Measurements from ENCODE around the gene LAMC1. TPM values are rescaled to one million over a fixed set of nuclear protein-coding genes. Genes with fewer than 3 reads are reported as not detected.

The LAMC1 gene

DNA sequence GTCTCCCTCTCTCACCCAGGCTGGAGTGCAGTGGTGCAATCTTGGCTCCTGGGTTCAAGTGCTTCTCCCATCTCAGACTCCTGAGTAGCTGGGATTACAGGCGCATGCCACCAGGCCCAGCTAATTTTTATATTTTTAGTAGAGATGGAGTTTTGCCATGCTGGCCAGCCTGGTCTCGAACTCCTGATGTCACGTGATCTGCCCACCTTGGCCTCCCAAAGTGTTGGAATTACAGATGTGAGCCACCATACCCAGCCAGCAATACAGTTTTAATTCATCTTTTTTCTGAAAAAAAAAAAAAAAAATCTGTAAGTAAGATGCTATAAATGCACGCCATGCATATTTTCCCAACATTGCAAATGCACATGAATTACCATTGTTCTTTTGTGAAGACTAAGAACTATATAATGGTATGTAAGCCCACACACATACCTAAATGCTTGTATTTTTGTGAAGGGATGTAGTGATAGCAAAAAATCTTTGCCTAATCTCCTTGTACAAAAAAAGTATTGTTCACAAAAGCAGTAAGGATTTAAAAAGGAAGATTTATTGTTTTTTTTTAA is 170.8 kb downstream of the LAMC1 start:
- no peak overlapping the region for H3K14ac ChIP-seq (ENCODE audit: low read length)
- H2AFZ ChIP-seq (ENCODE audit: low read length): no peak overlapping the region
- no peak for DNase-seq (ENCODE audit: low spot score)
- H2BK5ac ChIP-seq (ENCODE audit: low read length): no peak overlapping the region
- H2BK15ac ChIP-seq (ENCODE audit: low read length): no peak overlapping the region
- no CpG with 5 or more reads among the region's 4 CpGs for WGBS, 2 donors (ENCODE audit: extremely low coverage in 2 of 2, insufficient read length in 2 of 2, insufficient replicate concordance in 1 of 2)
- no peak overlapping the region for H3K23ac ChIP-seq (ENCODE audit: low read depth, low read length, poor library complexity)
- H4K8ac ChIP-seq (ENCODE audit: low read depth, low read length): no peak overlapping the region
- no peak overlapping the region for H3K9ac ChIP-seq (ENCODE audit: low read depth, low read length, poor library complexity)
- H3K4me3 ChIP-seq (ENCODE audit: low read length in 2 of 2): no peak overlapping the region
- no peak overlapping the region for H2BK12ac ChIP-seq (ENCODE audit: low read length)
- H3K36me3 ChIP-seq (replicated peaks in 1 of 2; ENCODE audit: control insufficient read depth in 2 of 2, insufficient read depth in 2 of 2, low read length in 2 of 2): no peaks in the 10 kb centered on the region
- H2BK120ac ChIP-seq (ENCODE audit: low read depth, low read length): no peak overlapping the region
- no peak overlapping the region for H3K27ac ChIP-seq (replicated peaks; ENCODE audit: low read length)
- no peak overlapping the region for H2AK5ac ChIP-seq (ENCODE audit: low read depth, low read length)
- H4K91ac ChIP-seq (ENCODE audit: low read depth, low read length, poor library complexity): no peak overlapping the region
- H3K4ac ChIP-seq (ENCODE audit: low read length): no peak overlapping the region
- no peak overlapping the region for H3K18ac ChIP-seq (ENCODE audit: low read length)
- no peaks in the 10 kb centered on the region for H3K9me3 ChIP-seq (replicated peaks in 1 of 2; ENCODE audit: control insufficient read depth in 2 of 2, insufficient read depth in 1 of 2, low read depth in 1 of 2, low read length in 2 of 2)
- H3K4me2 ChIP-seq (ENCODE audit: insufficient read depth, low read length, poor library complexity, severe bottlenecking): no peak overlapping the region
- peaks cover 10 to 13% of the 10 kb centered on the region in 2 donors for H3K4me1 ChIP-seq (ENCODE audit: control insufficient read depth in 2 of 2, insufficient read depth in 1 of 2, low read depth in 1 of 2, low read length in 2 of 2)
- no peaks in the 10 kb centered on the region for H3K27me3 ChIP-seq (ENCODE audit: control insufficient read depth in 3 of 3, insufficient read depth in 3 of 3, low read depth in 1 of 3, low read length in 3 of 3)
- no peaks in the 10 kb centered on the region for H3K79me1 ChIP-seq (ENCODE audit: low read depth, low read length)

GRCh38 chr1:183194527-183195141 is 171.4 kb downstream of the LAMC1 start:
- Histone ChIP-seq H3K36me3 (replicated peaks in 1 of 2; ENCODE audit: control insufficient read depth in 2 of 2, insufficient read depth in 2 of 2, low read length in 2 of 2) (no peaks in the 10 kb centered on the region), H2AK5ac (ENCODE audit: low read depth, low read length) (no peak overlapping the region), H3K79me1 (ENCODE audit: low read depth, low read length) (no peaks in the 10 kb centered on the region), H3K23ac (ENCODE audit: low read depth, low read length, poor library complexity) (no peak overlapping the region), H3K14ac (ENCODE audit: low read length) (no peak overlapping the region), H2BK5ac (ENCODE audit: low read length) (no peak overlapping the region), H3K4ac (ENCODE audit: low read length) (no peak overlapping the region), H3K9me3 (replicated peaks in 1 of 2; ENCODE audit: control insufficient read depth in 2 of 2, insufficient read depth in 1 of 2, low read depth in 1 of 2, low read length in 2 of 2) (no peaks in the 10 kb centered on the region), H3K4me2 (ENCODE audit: insufficient read depth, low read length, poor library complexity, severe bottlenecking) (no peak overlapping the region), H2BK12ac (ENCODE audit: low read length) (no peak overlapping the region), H3K27me3 (ENCODE audit: control insufficient read depth in 3 of 3, insufficient read depth in 3 of 3, low read depth in 1 of 3, low read length in 3 of 3) (no peaks in the 10 kb centered on the region), H3K4me3 (ENCODE audit: low read length in 2 of 2) (no peak overlapping the region), H4K8ac (ENCODE audit: low read depth, low read length) (no peak overlapping the region), H2BK120ac (ENCODE audit: low read depth, low read length) (no peak overlapping the region), H3K9ac (ENCODE audit: low read depth, low read length, poor library complexity) (no peak overlapping the region), H4K91ac (ENCODE audit: low read depth, low read length, poor library complexity) (no peak overlapping the region), H3K18ac (ENCODE audit: low read length) (no peak overlapping the region), H2BK15ac (ENCODE audit: low read length) (no peak overlapping the region), H3K4me1 (ENCODE audit: control insufficient read depth in 2 of 2, insufficient read depth in 1 of 2, low read depth in 1 of 2, low read length in 2 of 2) (peaks cover 10 to 13% of the 10 kb centered on the region in 2 donors), H3K27ac (replicated peaks; ENCODE audit: low read length) (peak overlapping the region; percentile 47), H2AFZ (ENCODE audit: low read length) (no peak overlapping the region)
- DNase-seq (ENCODE audit: low spot score): no peak
- no CpG with 5 or more reads among the region's 1 CpG for WGBS, 2 donors (ENCODE audit: extremely low coverage in 2 of 2, insufficient read length in 2 of 2, insufficient replicate concordance in 1 of 2)

- no peak overlapping the region for H2AFZ ChIP-seq (ENCODE audit: low read length)
- H4K91ac ChIP-seq (ENCODE audit: low read depth, low read length, poor library complexity): no peak overlapping the region
- no peaks in the 10 kb centered on the region for H3K27me3 ChIP-seq (ENCODE audit: control insufficient read depth in 3 of 3, insufficient read depth in 3 of 3, low read depth in 1 of 3, low read length in 3 of 3)
- no peaks in the 10 kb centered on the region for H3K36me3 ChIP-seq (replicated peaks in 1 of 2; ENCODE audit: control insufficient read depth in 2 of 2, insufficient read depth in 2 of 2, low read length in 2 of 2)
- no peak overlapping the region for H2BK5ac ChIP-seq (ENCODE audit: low read length)
- H2BK120ac ChIP-seq (ENCODE audit: low read depth, low read length): no peak overlapping the region
- no peak overlapping the region for H3K4me3 ChIP-seq (ENCODE audit: low read length in 2 of 2)
- no peak overlapping the region for H2BK12ac ChIP-seq (ENCODE audit: low read length)
- H3K9ac ChIP-seq (ENCODE audit: low read depth, low read length, poor library complexity): no peak overlapping the region
- no peak overlapping the region for H4K8ac ChIP-seq (ENCODE audit: low read depth, low read length)
- no CpG with 5 or more reads among the region's 3 CpGs for WGBS, 2 donors (ENCODE audit: extremely low coverage in 2 of 2, insufficient read length in 2 of 2, insufficient replicate concordance in 1 of 2)
- no peak overlapping the region for H3K4ac ChIP-seq (ENCODE audit: low read length)
- no peak overlapping the region for H2BK15ac ChIP-seq (ENCODE audit: low read length)
- H3K14ac ChIP-seq (ENCODE audit: low read length): no peak overlapping the region
- H3K4me1 ChIP-seq (ENCODE audit: control insufficient read depth in 2 of 2, insufficient read depth in 1 of 2, low read depth in 1 of 2, low read length in 2 of 2): peaks cover 10 to 13% of the 10 kb centered on the region in 2 donors
- no peak overlapping the region for H2AK5ac ChIP-seq (ENCODE audit: low read depth, low read length)
- no peaks in the 10 kb centered on the region for H3K79me1 ChIP-seq (ENCODE audit: low read depth, low read length)
- H3K23ac ChIP-seq (ENCODE audit: low read depth, low read length, poor library complexity): no peak overlapping the region
- no peak overlapping the region for H3K4me2 ChIP-seq (ENCODE audit: insufficient read depth, low read length, poor library complexity, severe bottlenecking)
- H3K9me3 ChIP-seq (replicated peaks in 1 of 2; ENCODE audit: control insufficient read depth in 2 of 2, insufficient read depth in 1 of 2, low read depth in 1 of 2, low read length in 2 of 2): no peaks in the 10 kb centered on the region
- no peak for DNase-seq (ENCODE audit: low spot score)
- no peak overlapping the region for H3K18ac ChIP-seq (ENCODE audit: low read length)
- peak overlapping the region; percentile 47 for H3K27ac ChIP-seq (replicated peaks; ENCODE audit: low read length)
Observed at GRCh38 chr1:183195142-183195574, 171.9 kb downstream of the LAMC1 start.

Small RNA genes lying within 50 kb of the gene (small RNA-seq; reads per million reads assigned to genes)
- gene RNU6-41P (ENCODE audit: insufficient read depth): not detected

Data from neuronal stem cell (in vitro differentiated cells).